H1 (cell line): ENCODE data around the gene TCIRG1. TPM values are rescaled to one million over a fixed set of nuclear protein-coding genes. Genes with fewer than 3 reads are reported as not detected.

Experiments used
- CTCF ChIA-PET: fragments of 300-600 bp; sonication (Branson Sonifier 250); formaldehyde crosslinking; loops from one replicate; lab custom pipeline; 2021; ENCODE audit not compliant: partially characterized antibody; lab: Charles Lee
- POLR2A ChIA-PET: fragments of 300-600 bp; sonication (Branson Sonifier 250); formaldehyde crosslinking; loops from one replicate; lab custom pipeline; 2021; ENCODE audit warnings: inconsistent platforms; ENCODE audit not compliant: partially characterized antibody; lab: Charles Lee
- DNase-seq, 2 experiments: peaks; one replicate each; pipeline versions ENCODE4 v3.0.0 to v3.0.0-alpha.2; 2010 to 2022; ENCODE audit warnings: low spot score in 2 of 2, low read depth in 1 of 2, mixed read lengths in 1 of 2
- FAIRE-seq: peaks from 2 replicates; lab custom pipeline; 2011; peaks lifted over from hg19 to GRCh38; lab: Jason Lieb, UNC
- H2AFZ ChIP-seq: 2 replicates; pipeline ENCODE4 v1.8.1; 2012; ENCODE audit warnings: low read length, inconsistent platforms
- H2AK5ac ChIP-seq: 2 replicates; pipeline ENCODE4 v1.6.1; 2013; ENCODE audit warnings: low read depth, low read length
- H2BK120ac ChIP-seq: replicated peaks from 2 replicates; pipeline ENCODE3; 2013; ENCODE audit warnings: low read depth, low read length, inconsistent platforms
- H2BK12ac ChIP-seq: 2 replicates; pipeline ENCODE4 v1.6.1; 2013; ENCODE audit warnings: low read depth, low read length
- H2BK15ac ChIP-seq: 2 replicates; pipeline ENCODE4 v1.6.1; 2013; ENCODE audit warnings: low read length
- H2BK20ac ChIP-seq: 2 replicates; pipeline ENCODE4 v1.6.1; 2013; ENCODE audit warnings: low read length
- H2BK5ac ChIP-seq: 2 replicates; pipeline ENCODE4 v1.6.1; 2013; ENCODE audit warnings: low read depth, low read length
- H3K14ac ChIP-seq: 2 replicates; pipeline ENCODE4 v1.6.1; 2013; ENCODE audit warnings: inconsistent platforms; ENCODE audit not compliant: insufficient read length
- H3K18ac ChIP-seq: 2 replicates; pipeline ENCODE4 v1.6.1; 2013; ENCODE audit warnings: low read length; ENCODE audit errors: extremely low read depth
- H3K23ac ChIP-seq: 2 replicates; pipeline ENCODE4 v1.6.1; 2013; ENCODE audit warnings: inconsistent platforms; ENCODE audit not compliant: insufficient read length
- H3K23me2 ChIP-seq: 2 replicates; pipeline ENCODE4 v1.6.1; 2013; ENCODE audit warnings: low read depth, low read length
- H3K27ac ChIP-seq: 2 replicates; pipeline ENCODE4 v1.6.1; 2011; ENCODE audit warnings: low read depth, low read length, inconsistent platforms
- H3K27me3 ChIP-seq, 4 experiments: replicated peaks in 1 of 4; 1 replicate in 1 of 4; 2 replicates in 3 of 4; pipeline versions ENCODE4 v1.6.1 to v1.8.1; 2011 to 2013; ENCODE audit warnings: low read length in 3 of 4, mild to moderate bottlenecking in 3 of 4, inconsistent platforms in 2 of 4, mixed read lengths in 2 of 4, moderate library complexity in 1 of 4; ENCODE audit not compliant: control insufficient read depth in 3 of 4, insufficient read depth in 3 of 4; ENCODE audit errors: extremely low read depth in 1 of 4
- H3K36me3 ChIP-seq, 4 experiments: 2 replicates each; pipeline versions ENCODE4 v1.6.1 to v1.8.1; 2011 to 2013; ENCODE audit warnings: mild to moderate bottlenecking in 4 of 4, low read length in 3 of 4, moderate library complexity in 2 of 4, control low read depth in 1 of 4, inconsistent platforms in 1 of 4; ENCODE audit not compliant: insufficient read depth in 4 of 4, control insufficient read depth in 2 of 4
- H3K4ac ChIP-seq: replicated peaks from 2 replicates; pipeline ENCODE3; 2013; ENCODE audit warnings: low read length, low read depth, mixed read lengths, inconsistent platforms; ENCODE audit not compliant: insufficient read length
- H3K4me1 ChIP-seq, 4 experiments: replicated peaks in 1 of 4; 1 replicate in 1 of 4; 2 replicates in 3 of 4; pipeline versions ENCODE4 v1.6.1 to v1.8.1; 2011 to 2013; ENCODE audit warnings: low read length in 3 of 4, inconsistent platforms in 2 of 4, mixed read lengths in 1 of 4; ENCODE audit not compliant: insufficient read depth in 4 of 4, control insufficient read depth in 3 of 4
- H3K4me2 ChIP-seq, 2 experiments: 2 replicates each; pipeline versions ENCODE4 v1.6.1 to v1.8.1; 2011 to 2013; ENCODE audit warnings: low read depth in 2 of 2, low read length in 2 of 2, control low read depth in 1 of 2, inconsistent platforms in 1 of 2, mild to moderate bottlenecking in 1 of 2; ENCODE audit not compliant: insufficient read depth in 1 of 2
- H3K4me3 ChIP-seq, 4 experiments: fragments of 200-600, 300-600 bp in 1 of 4; sonication (generic), shearing (Covaris generic), sonication (Bioruptor Twin) in 1 of 4; 2 replicates each; pipeline versions ENCODE4 v1.5.1 to v1.8.1; 2011 to 2016; ENCODE audit warnings: low read length in 4 of 4, low read depth in 3 of 4, control low read depth in 2 of 4, inconsistent platforms in 2 of 4, mild to moderate bottlenecking in 2 of 4, mixed read lengths in 1 of 4, moderate library complexity in 1 of 4; ENCODE audit not compliant: insufficient read depth in 2 of 4; ENCODE audit errors: extremely low read depth in 1 of 4
- H3K56ac ChIP-seq: replicated peaks from 2 replicates; pipeline ENCODE3; 2013; ENCODE audit warnings: low read depth, mild to moderate bottlenecking, mixed read lengths, low read length, inconsistent platforms; ENCODE audit not compliant: insufficient read length
- H3K79me1 ChIP-seq: 2 replicates; pipeline ENCODE4 v1.6.1; 2013; ENCODE audit warnings: low read depth, low read length, control low read depth
- H3K79me2 ChIP-seq, 2 experiments: 2 replicates each; pipeline versions ENCODE4 v1.6.1 to v1.8.1; 2012 to 2013; ENCODE audit warnings: low read length in 2 of 2, mild to moderate bottlenecking in 2 of 2, inconsistent platforms in 1 of 2; ENCODE audit not compliant: insufficient read depth in 2 of 2, control insufficient read depth in 1 of 2
- H3K9ac ChIP-seq, 4 experiments: replicated peaks in 1 of 4; 1 replicate in 1 of 4; 2 replicates in 3 of 4; pipeline versions ENCODE4 v1.6.1 to v1.8.1; 2011 to 2013; ENCODE audit warnings: low read depth in 3 of 4, low read length in 3 of 4, control low read depth in 2 of 4, mild to moderate bottlenecking in 2 of 4, moderate library complexity in 2 of 4, inconsistent platforms in 1 of 4; ENCODE audit errors: extremely low read depth in 1 of 4
- H3K9me3 ChIP-seq, 2 experiments: 2 replicates each; pipeline versions ENCODE4 v1.6.1 to v1.8.1; 2012 to 2013; ENCODE audit warnings: mild to moderate bottlenecking in 2 of 2, moderate library complexity in 2 of 2, control low read depth in 1 of 2, inconsistent platforms in 1 of 2, low read depth in 1 of 2, low read length in 1 of 2, mixed read lengths in 1 of 2; ENCODE audit not compliant: insufficient read depth in 2 of 2
- H4K20me1 ChIP-seq, 2 experiments: replicated peaks in 1 of 2; 2 replicates each; pipeline versions ENCODE3 to v1.8.1; 2011 to 2013; ENCODE audit warnings: inconsistent platforms in 2 of 2, low read length in 2 of 2, mild to moderate bottlenecking in 1 of 2; ENCODE audit not compliant: insufficient read depth in 2 of 2, control insufficient read depth in 1 of 2
- H4K5ac ChIP-seq: 2 replicates; pipeline ENCODE4 v1.6.1; 2013; ENCODE audit warnings: low read length, low read depth, mixed read lengths, inconsistent platforms; ENCODE audit not compliant: insufficient read length
- H4K8ac ChIP-seq: 2 replicates; pipeline ENCODE4 v1.8.0; 2013; ENCODE audit warnings: mild to moderate bottlenecking, moderate library complexity, low read length, inconsistent platforms; ENCODE audit not compliant: insufficient read depth; ENCODE audit errors: extremely low read depth
- H4K91ac ChIP-seq: replicated peaks from 2 replicates; pipeline ENCODE3; 2013; ENCODE audit warnings: low read length, mixed read lengths, inconsistent platforms; ENCODE audit not compliant: insufficient read length
- BACH1 ChIP-seq: IDR thresholded peaks from 2 replicates; pipeline ENCODE4 v1.6.1; 2012; ENCODE audit warnings: low read length, improper control_type of control experiment
- CBX8 ChIP-seq: fragments of 300-800, 300-1000 bp; sonication (generic); IDR thresholded peaks from 2 replicates; pipeline ENCODE4 v1.7.1; 2016; ENCODE audit warnings: low read depth, low read length, borderline replicate concordance
- FOSL1 ChIP-seq: IDR thresholded peaks from 2 replicates; pipeline ENCODE4 v1.6.1; 2011; ENCODE audit warnings: mild to moderate bottlenecking, low read depth, low read length, moderate library complexity; ENCODE audit not compliant: insufficient read depth
- GABPA ChIP-seq: IDR thresholded peaks from 2 replicates; pipeline ENCODE4 v1.6.1; 2011; ENCODE audit warnings: mild to moderate bottlenecking, low read length, moderate library complexity, borderline replicate concordance; ENCODE audit not compliant: insufficient read depth
- MAFK ChIP-seq: IDR thresholded peaks from 2 replicates; pipeline ENCODE4 v1.6.1; 2012; ENCODE audit warnings: low read depth, mild to moderate bottlenecking, improper control_type of control experiment, low read length
- POU5F1 ChIP-seq: IDR thresholded peaks from 2 replicates; pipeline ENCODE4 v1.6.1; 2011; ENCODE audit warnings: low read depth, mild to moderate bottlenecking, low read length, moderate library complexity
- SIN3A ChIP-seq, 2 experiments: IDR thresholded peaks in 1 of 2; conservative IDR thresholded peaks in 1 of 2; 2 replicates each; pipeline ENCODE4 v1.6.1; 2011 to 2012; ENCODE audit warnings: low read length in 2 of 2, improper control_type of control experiment in 1 of 2, low read depth in 1 of 2, mild to moderate bottlenecking in 1 of 2
- SRF ChIP-seq: IDR thresholded peaks from 2 replicates; pipeline ENCODE4 v1.6.1; 2011; ENCODE audit warnings: mild to moderate bottlenecking, low read depth, low read length, moderate library complexity
- WGBS, 2 experiments: shearing (Covaris generic) in 1 of 2; methylation state at CpG; one replicate each; pipeline versions ENCODE4 v1.1.6 to v1.1.7; 2013 to 2015; ENCODE audit warnings: low lambda C conversion rate in 2 of 2, mixed read lengths in 2 of 2, inconsistent platforms in 1 of 2, low coverage in 1 of 2, missing lambda C conversion rate in 1 of 2; ENCODE audit not compliant: insufficient replicate concordance in 2 of 2, insufficient coverage in 1 of 2, insufficient read length in 1 of 2; ENCODE audit errors: extremely low coverage in 1 of 2, missing lambda C conversion rate in 1 of 2; 5-methylcytosine and 5-hydroxymethylcytosine counted together
- polyA plus RNA-seq, 7 experiments: library from polyadenylated mRNA; depleted of rRNA in 3 of 7; stranded (reverse) in 5 of 7; unstranded in 2 of 7; fragments of >200 nt in 5 of 7; fragments of 200-250 nt in 2 of 7; gene quantifications; 1 replicate in 5 of 7; 2 replicates in 1 of 7; 4 replicates in 1 of 7; pipeline versions ENCODE4 v1.2.1 to v1.2.3, GENCODE V29; 2011 to 2013; ENCODE audit warnings: missing spikeins in 2 of 7, mixed read lengths in 2 of 7
- total RNA-seq: library from RNA; stranded (reverse); fragmentation: NEBNext Ultra II Directional; extraction: Animal tissue kit (Norgen Biotek cat#: 25700); gene quantifications from 2 replicates; pipeline ENCODE4 v1.2.1, GENCODE V29; 2021
- TF ChIP-seq, protein P1 (sequence below), 3 experiments: IDR thresholded peaks; 1 replicate in 2 of 3; 2 replicates in 1 of 3; pipeline versions ENCODE4 v1.5.1 to v1.6.1; 2011; ENCODE audit warnings: low read length in 3 of 3, mild to moderate bottlenecking in 3 of 3, inconsistent platforms in 2 of 3, low read depth in 1 of 3, moderate library complexity in 1 of 3; ENCODE audit not compliant: insufficient read depth in 1 of 3; ENCODE audit errors: control extremely low read depth in 1 of 3

The TCIRG1 gene
- total and polyA plus RNA-seq, 2 of the 8 experiments (the other 6 are each of a cell fraction or from before 2014, with no cell fraction given) = 25.3 to 39.6 TPM

GRCh38 chr11:68014157-68014946 is 24.5 kb upstream of the TCIRG1 start:
- H3K9ac ChIP-seq = no peak overlapping the region
- no peak for TF ChIP-seq FOSL1
- no peak for TF ChIP-seq MAFK
- no peak for TF ChIP-seq BACH1
- TF ChIP-seq POU5F1 = no peak
- TF ChIP-seq SIN3A (conservative IDR thresholded peaks at IDR 0.05 in 1 of 2, IDR thresholded peaks at IDR 0.05 in 1 of 2; ENCODE audit: low read depth in 1 of 2, low read length in 2 of 2) = no peak
- TF ChIP-seq, protein P1, sequence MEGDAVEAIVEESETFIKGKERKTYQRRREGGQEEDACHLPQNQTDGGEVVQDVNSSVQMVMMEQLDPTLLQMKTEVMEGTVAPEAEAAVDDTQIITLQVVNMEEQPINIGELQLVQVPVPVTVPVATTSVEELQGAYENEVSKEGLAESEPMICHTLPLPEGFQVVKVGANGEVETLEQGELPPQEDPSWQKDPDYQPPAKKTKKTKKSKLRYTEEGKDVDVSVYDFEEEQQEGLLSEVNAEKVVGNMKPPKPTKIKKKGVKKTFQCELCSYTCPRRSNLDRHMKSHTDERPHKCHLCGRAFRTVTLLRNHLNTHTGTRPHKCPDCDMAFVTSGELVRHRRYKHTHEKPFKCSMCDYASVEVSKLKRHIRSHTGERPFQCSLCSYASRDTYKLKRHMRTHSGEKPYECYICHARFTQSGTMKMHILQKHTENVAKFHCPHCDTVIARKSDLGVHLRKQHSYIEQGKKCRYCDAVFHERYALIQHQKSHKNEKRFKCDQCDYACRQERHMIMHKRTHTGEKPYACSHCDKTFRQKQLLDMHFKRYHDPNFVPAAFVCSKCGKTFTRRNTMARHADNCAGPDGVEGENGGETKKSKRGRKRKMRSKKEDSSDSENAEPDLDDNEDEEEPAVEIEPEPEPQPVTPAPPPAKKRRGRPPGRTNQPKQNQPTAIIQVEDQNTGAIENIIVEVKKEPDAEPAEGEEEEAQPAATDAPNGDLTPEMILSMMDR (IDR thresholded peaks at IDR 0.05; ENCODE audit: control extremely low read depth in 1 of 3, insufficient read depth in 1 of 3, low read depth in 1 of 3, low read length in 3 of 3) = no peak
- no peak for TF ChIP-seq GABPA
- no peak for TF ChIP-seq SRF
- no peak for TF ChIP-seq CBX8

More at GRCh38 chr11:68014157-68014946, 24.5 kb upstream of the TCIRG1 start:
- Histone ChIP-seq H2AFZ (no peak overlapping the region), H3K79me1 (no peaks in the 10 kb centered on the region), H2BK5ac (no peak overlapping the region), H3K27ac (no peak overlapping the region), H3K56ac (no peak overlapping the region), H3K23ac (no peak overlapping the region), H4K91ac (no peak overlapping the region), H2AK5ac (no peak overlapping the region), H3K4ac (no peak overlapping the region), H3K4me2 (no peak overlapping the region), H3K4me3 (no peak overlapping the region), H3K14ac (no peak overlapping the region), H3K36me3 (no peaks in the 10 kb centered on the region), H3K18ac (no peak overlapping the region), H3K79me2 (no peaks in the 10 kb centered on the region), H3K23me2 (no peaks in the 10 kb centered on the region), H3K4me1 (peaks cover 0 to 17% (median 12%) of the 10 kb centered on the region in 4 experiments; a peak in 6 of 7 replicates), H4K8ac (peak overlapping the region; percentile 35), H3K27me3 (no peaks in the 10 kb centered on the region), H3K9me3 (no peaks in the 10 kb centered on the region), H4K5ac (no peak overlapping the region), H4K20me1 (no peaks in the 10 kb centered on the region), H2BK15ac (no peak overlapping the region), H2BK12ac (0 out of 2 replicates have a peak overlapping the region, but pooled peaks have one; percentile 7), H2BK120ac (no peak overlapping the region), H2BK20ac (no peak overlapping the region)
- WGBS, 2 experiments = 86% methylated on average over 12 of the region's 16 CpGs; no CpG with 5 or more reads in 1 of the 2 experiments
- POLR2A ChIA-PET = interaction anchor here (1.0 to 2.8 kb wide), 3 partner anchors 14 to 23 kb away, joined by 3 to 14 read pairs (median 4); partner anchors contain the start of gene TCIRG1
- CTCF ChIA-PET = interaction anchor here (0.6 to 1.5 kb wide), 2 partner anchors 17 to 32 kb away, joined by 4 to 5 read pairs; no protein-coding TSS in a partner anchor
- DNase-seq (no peak), FAIRE-seq (no peak)
